Keratinocyte (primary cell): ENCODE data around the gene HSPA4L. TPM values are rescaled to one million over a fixed set of nuclear protein-coding genes. Genes with fewer than 3 reads are reported as not detected.

Experiments used
- DNase-seq: peaks from one replicate; pipeline ENCODE4 v3.0.0-alpha.2; 2011; ENCODE audit warnings: low read depth, missing footprints, low spot score
- FAIRE-seq: peaks from 2 replicates; lab custom pipeline; 2011; peaks lifted over from hg19 to GRCh38; lab: Jason Lieb, UNC
- H2AFZ ChIP-seq: 2 replicates; pipeline ENCODE4 v1.6.0; 2012; ENCODE audit warnings: low read length, control low read depth, inconsistent platforms; ENCODE audit not compliant: control insufficient read depth
- H3K27ac ChIP-seq: 2 replicates; pipeline ENCODE4 v1.5.1; 2011; ENCODE audit warnings: low read length; ENCODE audit not compliant: control insufficient read depth, insufficient read depth
- H3K27me3 ChIP-seq: 3 replicates; pipeline ENCODE4 v1.6.0; 2011; ENCODE audit warnings: low read length; ENCODE audit not compliant: control insufficient read depth, insufficient read depth; ENCODE audit errors: extremely low read depth
- H3K36me3 ChIP-seq, 2 experiments: 2 replicates in 1 of 2; 3 replicates in 1 of 2; pipeline ENCODE4 v1.5.1; 2011; ENCODE audit warnings: low read length in 2 of 2, mild to moderate bottlenecking in 1 of 2; ENCODE audit not compliant: control insufficient read depth in 2 of 2, insufficient read depth in 2 of 2; ENCODE audit errors: extremely low read depth in 1 of 2
- H3K4me1 ChIP-seq: 3 replicates; pipeline ENCODE4 v1.5.1; 2011; ENCODE audit warnings: low read length; ENCODE audit not compliant: control insufficient read depth, insufficient read depth; ENCODE audit errors: extremely low read depth
- H3K4me2 ChIP-seq: 3 replicates; pipeline ENCODE4 v1.6.0; 2011; ENCODE audit warnings: low read depth, low read length; ENCODE audit not compliant: control insufficient read depth, insufficient read depth; ENCODE audit errors: extremely low read depth
- H3K4me3 ChIP-seq, 3 experiments: fragments of 200-600 bp in 1 of 3; sonication (generic) in 1 of 3; 2 replicates in 2 of 3; 3 replicates in 1 of 3; pipeline ENCODE4 v1.5.1; 2011 to 2016; ENCODE audit warnings: low read length in 3 of 3, mild to moderate bottlenecking in 3 of 3, control low read depth in 2 of 3, inconsistent platforms in 1 of 3, low read depth in 1 of 3, mixed read lengths in 1 of 3, mixed run types in 1 of 3, moderate library complexity in 1 of 3; ENCODE audit not compliant: control insufficient read depth in 2 of 3, insufficient read depth in 2 of 3; ENCODE audit errors: extremely low read depth in 1 of 3
- H3K79me2 ChIP-seq: 2 replicates; pipeline ENCODE4 v1.6.0; 2012; ENCODE audit warnings: low read length; ENCODE audit not compliant: control insufficient read depth, insufficient read depth
- H3K9ac ChIP-seq: 3 replicates; pipeline ENCODE4 v1.6.0; 2011; ENCODE audit warnings: low read length; ENCODE audit not compliant: control insufficient read depth, insufficient read depth; ENCODE audit errors: extremely low read depth
- H3K9me1 ChIP-seq: 3 replicates; pipeline ENCODE4 v1.6.0; 2011; ENCODE audit warnings: low read length; ENCODE audit not compliant: control insufficient read depth, insufficient read depth; ENCODE audit errors: extremely low read depth
- H3K9me3 ChIP-seq: 2 replicates; pipeline ENCODE4 v1.5.1; 2012; ENCODE audit warnings: low read depth, low read length; ENCODE audit not compliant: control insufficient read depth
- H4K20me1 ChIP-seq: 3 replicates; pipeline ENCODE4 v1.6.0; 2011; ENCODE audit warnings: low read length; ENCODE audit not compliant: control insufficient read depth, insufficient read depth; ENCODE audit errors: extremely low read depth
- CTCF ChIP-seq, 3 experiments: IDR thresholded peaks in 1 of 3; conservative IDR thresholded peaks in 1 of 3; optimal IDR thresholded peaks in 1 of 3; 2 replicates in 2 of 3; 3 replicates in 1 of 3; pipeline versions ENCODE3 to v1.5.1; 2011; ENCODE audit warnings: low read length in 3 of 3, mild to moderate bottlenecking in 3 of 3, moderate library complexity in 2 of 3, control low read depth in 1 of 3, inconsistent platforms in 1 of 3; ENCODE audit not compliant: insufficient read depth in 2 of 3; ENCODE audit errors: extremely low read depth in 1 of 3
- EZH2 ChIP-seq: IDR thresholded peaks from one replicate; pipeline ENCODE4 v1.6.1; 2012; ENCODE audit warnings: inconsistent platforms, mild to moderate bottlenecking, low read length, moderate library complexity
- dilution Hi-C: fragments of 300-500 bp; cut with MboI; formaldehyde crosslinking; loops from one replicate; pipeline ENCODE4 v1.7.0; 2020; ENCODE audit warnings: low sequenced_read_pairs; ENCODE audit not compliant: extremely low pct_ligation_motif_present
- polyA plus RNA-seq, 5 experiments: library from polyadenylated mRNA; depleted of rRNA in 3 of 5; stranded (reverse) in 3 of 5; stranded (forward) in 1 of 5; unstranded in 1 of 5; fragments of >200 nt; gene quantifications; 1 replicate in 1 of 5; 2 replicates in 3 of 5; 3 replicates in 1 of 5; pipeline versions ENCODE4 v1.2.1 to v1.2.3, GENCODE V29; 2011 to 2012; ENCODE audit warnings: missing spikeins in 2 of 5, low read depth in 1 of 5, low replicate concordance in 1 of 5

Gene HSPA4L
- polyA plus RNA-seq, 1 donor (not counting 4 experiments of a cell fraction or from before 2014, with no cell fraction given), result 25.4 TPM

- DNase-seq, result no peak
- H2AFZ ChIP-seq, result no peak overlapping the region
- TF ChIP-seq CTCF (optimal IDR thresholded peaks at IDR 0.05 in 1 of 3, IDR thresholded peaks at IDR 0.05 in 1 of 3, conservative IDR thresholded peaks at IDR 0.05 in 1 of 3; ENCODE audit: extremely low read depth in 1 of 3, insufficient read depth in 2 of 3, low read length in 3 of 3) (no peak), EZH2 (no peak)
- no peaks in the 10 kb centered on the region for H3K36me3 ChIP-seq
- H3K27me3 ChIP-seq, result no peaks in the 10 kb centered on the region
- no peaks in the 10 kb centered on the region for H4K20me1 ChIP-seq
- no peak overlapping the region for H3K4me2 ChIP-seq
- H3K4me3 ChIP-seq, result no peak overlapping the region
- peaks cover 5% of the 10 kb centered on the region for H3K79me2 ChIP-seq
- H3K9ac ChIP-seq, result no peak overlapping the region
- H3K27ac ChIP-seq, result no peak overlapping the region
- H3K4me1 ChIP-seq, result peaks cover 5% of the 10 kb centered on the region
- H3K9me1 ChIP-seq, result peaks cover 2% of the 10 kb centered on the region
- H3K9me3 ChIP-seq, result no peaks in the 10 kb centered on the region
- FAIRE-seq, result no peak
- dilution Hi-C loops, result no loop called here
These were observed 93.7 kb downstream of the HSPA4L start for GRCh38 chr4:127875791-127876190.

- peak within 1 kb of the TSS; percentile 82 to 93 (median 91) for H3K4me3 ChIP-seq
- no peaks in the 10 kb centered on the region for H3K27me3 ChIP-seq
- H2AFZ ChIP-seq, result peak within 1 kb of the TSS; percentile 98
- dilution Hi-C loops, result no loop called here
- H3K4me1 ChIP-seq, result peaks cover 7% of the 10 kb centered on the region
- no peaks in the 10 kb centered on the region for H3K9me3 ChIP-seq
- H3K36me3 ChIP-seq, result peaks cover 0 to 6% of the 10 kb centered on the region in 2 experiments
- DNase-seq (peak; percentile 49), FAIRE-seq (peak; percentile 66)
- TF ChIP-seq CTCF (optimal IDR thresholded peaks at IDR 0.05 in 1 of 3, IDR thresholded peaks at IDR 0.05 in 1 of 3, conservative IDR thresholded peaks at IDR 0.05 in 1 of 3; ENCODE audit: extremely low read depth in 1 of 3, insufficient read depth in 2 of 3, low read length in 3 of 3), result no peak
- H3K79me2 ChIP-seq, result peaks cover 23% of the 10 kb centered on the region
- peak within 1 kb of the TSS; percentile 88 for H3K4me2 ChIP-seq
- no peaks in the 10 kb centered on the region for H4K20me1 ChIP-seq
- peak within 1 kb of the TSS; percentile 94 for H3K27ac ChIP-seq
- H3K9me1 ChIP-seq, result no peaks in the 10 kb centered on the region
- H3K9ac ChIP-seq, result peak within 1 kb of the TSS; percentile 94
These were observed 98.8 kb downstream of the HSPA4L start, which contains the start of gene PLK4 for GRCh38 chr4:127880763-127881562. PLK4 (plus strand) TSS chr4:127880893; CDS start chr4:127881135, 242 bp downstream.
